Activated T-helper 2 cell treated with anti-CD3 and anti-CD28 coated beads, Interferon-gamma antibody, Interleukin-2, Interleukin-4, amounts not matched to agents 10 μg/mL and 5 μg/mL and 100 μg/mL, durations not matched to agents 14 hours and 24 hours and 36 hours (primary cell): ENCODE measurements around the gene GRK3. TPM values are rescaled to one million over a fixed set of nuclear protein-coding genes. Genes with fewer than 3 reads are reported as not detected.
A peak's percentile ranks its signal among the peaks of the same experiment; 100 is the strongest.

Source experiments
- DNase-seq: peaks from one replicate; pipeline ENCODE4 v3.0.0; 2021; ENCODE audit warnings: low spot score
- H3K27ac Mint-ChIP-seq: one replicate; pipeline ENCODE4 v1.8.0; 2021; ENCODE audit warnings: mixed read lengths
- H3K27me3 Mint-ChIP-seq: one replicate; pipeline ENCODE4 v1.8.0; 2021; ENCODE audit warnings: low read depth, mixed read lengths
- H3K36me3 Mint-ChIP-seq: one replicate; pipeline ENCODE4 v1.8.0; 2021; ENCODE audit warnings: low read depth, mixed read lengths
- H3K4me1 Mint-ChIP-seq: one replicate; pipeline ENCODE4 v1.8.0; 2021; ENCODE audit warnings: low read depth, mixed read lengths
- H3K4me3 Mint-ChIP-seq: one replicate; pipeline ENCODE4 v1.8.0; 2021; ENCODE audit warnings: low read depth, mild to moderate bottlenecking, moderate library complexity, mixed read lengths
- H3K9me3 Mint-ChIP-seq: one replicate; pipeline ENCODE4 v1.8.0; 2021; ENCODE audit warnings: mixed read lengths
- intact Hi-C: fragments of 100-400 bp; cut with micrococcal nuclease; formaldehyde crosslinking; loops from one replicate; pipeline ENCODE4 v1.15.1; 2023
- total RNA-seq: library from RNA; stranded (reverse); gene quantifications from 2 replicates; pipeline ENCODE4 v1.2.3, GENCODE V29; 2022

Gene GRK3
- total RNA-seq, 1 donor from 2014 or later, result 60.2 TPM

DNA sequence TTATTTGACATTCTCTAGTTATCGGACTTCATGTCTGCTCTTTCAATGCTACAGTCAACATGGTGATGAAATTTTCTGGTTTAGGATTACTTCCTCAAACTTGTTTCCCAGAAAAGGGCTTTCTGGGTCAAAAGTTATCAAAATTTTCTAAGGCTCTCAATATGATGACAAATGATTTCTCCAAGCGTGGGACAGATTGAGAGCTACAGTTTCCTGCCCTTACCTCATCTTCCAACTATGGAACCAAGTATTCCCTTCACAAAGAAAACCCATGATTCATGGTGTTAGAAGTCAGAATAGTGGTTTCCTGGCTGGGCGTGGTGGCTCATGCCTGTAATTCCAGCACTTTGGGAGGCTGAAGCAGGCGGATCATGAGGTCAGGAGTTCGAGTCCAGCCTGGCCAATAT is 195.4 kb downstream of the GRK3 start:
- DNase-seq, result no peak
- intact Hi-C loops, result no loop called here
- Mint-ChIP-seq H3K36me3 (peaks cover 21% of the 10 kb centered on the region), H3K4me1 (peaks cover 41% of the 10 kb centered on the region), H3K27me3 (no peaks in the 10 kb centered on the region), H3K27ac (no peak overlapping the region), H3K9me3 (no peaks in the 10 kb centered on the region), H3K4me3 (no peak overlapping the region)

DNA sequence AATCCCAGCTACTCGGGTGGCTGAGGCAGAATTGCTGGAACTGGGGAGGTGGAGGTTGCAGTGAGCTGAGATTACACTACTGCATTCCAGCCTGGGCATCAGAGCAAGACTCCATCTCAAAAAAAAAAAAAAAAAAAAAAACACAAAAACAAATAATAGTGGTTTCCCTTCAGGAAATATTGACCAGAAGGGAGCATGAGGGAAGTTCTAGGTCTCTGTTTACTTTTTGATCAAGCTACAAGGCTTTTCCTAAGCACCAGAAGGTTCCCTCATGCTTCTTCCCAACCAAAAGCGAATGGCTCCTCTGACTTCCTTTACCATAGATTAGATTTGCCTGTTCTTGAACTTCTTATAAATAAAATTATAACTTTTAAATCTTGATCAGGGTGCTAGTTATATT is 195.8 kb downstream of the GRK3 start:
- Mint-ChIP-seq H3K27me3 (no peaks in the 10 kb centered on the region), H3K9me3 (no peaks in the 10 kb centered on the region), H3K36me3 (peaks cover 22% of the 10 kb centered on the region), H3K27ac (no peak overlapping the region), H3K4me1 (peaks cover 41% of the 10 kb centered on the region), H3K4me3 (no peak overlapping the region)
- DNase-seq, result no peak
- intact Hi-C loops, result no loop called here

DNA sequence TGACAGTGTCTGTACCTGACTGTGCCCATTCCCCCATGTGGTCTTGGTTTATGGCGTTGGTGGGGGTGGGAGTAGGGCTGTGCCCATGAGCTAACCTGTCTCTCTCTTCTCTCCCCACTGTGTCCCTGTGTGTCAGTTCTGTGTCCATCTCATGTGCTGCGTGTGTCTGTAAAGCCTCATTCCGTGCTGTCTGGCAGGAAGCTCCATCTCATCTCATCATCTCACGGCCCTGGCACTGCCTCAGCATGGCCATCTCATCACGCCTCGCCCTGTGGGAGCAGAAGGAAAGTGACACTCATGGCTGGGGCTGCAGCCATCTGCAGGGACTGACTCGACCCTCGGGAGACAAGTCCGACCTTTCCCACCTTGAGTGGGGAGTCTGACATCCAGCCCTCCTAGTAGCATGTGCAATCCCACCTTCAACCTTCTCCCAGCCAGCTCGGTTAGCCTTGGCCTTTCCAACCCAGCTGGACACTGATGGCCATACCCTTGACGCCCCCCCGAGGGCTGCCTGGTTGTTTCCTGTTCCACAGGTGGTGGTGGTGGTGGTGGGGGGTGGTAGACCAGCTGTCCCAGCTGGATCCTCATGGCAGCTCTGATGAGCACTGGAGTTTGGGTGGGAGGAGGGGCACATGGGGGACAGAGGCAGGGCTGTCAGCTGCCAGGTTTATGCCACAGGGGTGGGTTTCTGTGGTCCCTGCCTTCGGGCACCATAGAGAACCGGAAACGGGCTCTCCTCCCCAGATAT is 196.5 kb downstream of the GRK3 start:
- H3K9me3 Mint-ChIP-seq, result peaks cover 4% of the 10 kb centered on the region
- no peak overlapping the region for H3K4me3 Mint-ChIP-seq
- H3K27me3 Mint-ChIP-seq, result no peaks in the 10 kb centered on the region
- peaks cover 22% of the 10 kb centered on the region for H3K36me3 Mint-ChIP-seq
- intact Hi-C loops, result no loop called here
- peaks cover 36% of the 10 kb centered on the region for H3K4me1 Mint-ChIP-seq
- DNase-seq, result no peak
- no peak overlapping the region for H3K27ac Mint-ChIP-seq

DNA sequence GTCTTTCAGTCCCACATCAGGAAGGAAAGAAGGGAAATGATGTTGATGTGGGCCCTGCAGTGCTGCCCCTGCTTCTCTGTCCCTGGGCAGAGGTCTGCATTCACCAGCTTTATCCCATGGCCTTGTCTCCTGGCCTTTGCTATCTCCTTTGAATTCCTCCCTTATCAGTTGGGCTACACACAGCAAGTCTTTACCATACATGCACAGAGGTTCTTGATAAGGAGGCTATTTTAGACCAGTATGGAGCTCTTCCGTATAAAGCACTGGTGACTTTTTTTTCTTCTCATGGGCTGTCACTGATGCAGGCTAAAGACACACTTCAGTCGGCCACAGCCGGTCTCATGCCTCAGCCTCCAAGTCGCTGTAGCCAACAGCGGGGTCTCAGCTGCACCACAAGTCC is 197.7 kb downstream of the GRK3 start:
- Mint-ChIP-seq H3K9me3 (peaks cover 16% of the 10 kb centered on the region), H3K4me1 (peaks cover 36% of the 10 kb centered on the region), H3K27me3 (no peaks in the 10 kb centered on the region), H3K36me3 (peaks cover 31% of the 10 kb centered on the region), H3K27ac (no peak overlapping the region), H3K4me3 (no peak overlapping the region)
- intact Hi-C loops, result no loop called here
- DNase-seq, result no peak

DNA sequence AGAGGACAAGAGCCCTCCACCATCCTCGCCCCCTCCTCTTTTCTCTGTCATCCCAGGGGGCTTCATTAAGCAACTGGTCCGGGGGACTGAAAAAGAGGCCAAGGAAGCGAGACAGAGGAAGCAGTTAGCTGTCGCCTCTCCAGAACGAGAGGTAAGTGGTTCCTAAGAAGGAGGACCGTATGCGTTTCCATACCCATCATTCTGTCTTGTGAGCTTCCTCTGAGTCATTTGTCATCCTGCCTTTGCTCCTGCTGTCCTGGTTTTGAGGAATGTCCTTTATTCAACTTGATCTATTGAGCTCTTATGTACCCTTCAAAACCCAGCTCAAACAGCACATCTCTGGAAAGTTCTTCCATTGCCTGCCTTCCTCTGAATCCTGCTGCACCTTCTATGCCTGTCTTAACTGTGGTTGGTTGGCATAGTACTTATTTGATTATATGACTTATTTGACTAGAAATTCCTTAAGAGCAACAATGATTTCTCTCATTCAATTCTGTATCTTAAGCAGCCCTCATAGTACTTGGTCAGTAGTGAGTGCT is 198.8 kb downstream of the GRK3 start:
- Mint-ChIP-seq H3K4me3 (no peak overlapping the region), H3K27ac (no peak overlapping the region), H3K27me3 (no peaks in the 10 kb centered on the region), H3K4me1 (peaks cover 31% of the 10 kb centered on the region), H3K36me3 (peaks cover 43% of the 10 kb centered on the region), H3K9me3 (peaks cover 23% of the 10 kb centered on the region)
- DNase-seq, result no peak
- intact Hi-C loops, result no loop called here

DNA sequence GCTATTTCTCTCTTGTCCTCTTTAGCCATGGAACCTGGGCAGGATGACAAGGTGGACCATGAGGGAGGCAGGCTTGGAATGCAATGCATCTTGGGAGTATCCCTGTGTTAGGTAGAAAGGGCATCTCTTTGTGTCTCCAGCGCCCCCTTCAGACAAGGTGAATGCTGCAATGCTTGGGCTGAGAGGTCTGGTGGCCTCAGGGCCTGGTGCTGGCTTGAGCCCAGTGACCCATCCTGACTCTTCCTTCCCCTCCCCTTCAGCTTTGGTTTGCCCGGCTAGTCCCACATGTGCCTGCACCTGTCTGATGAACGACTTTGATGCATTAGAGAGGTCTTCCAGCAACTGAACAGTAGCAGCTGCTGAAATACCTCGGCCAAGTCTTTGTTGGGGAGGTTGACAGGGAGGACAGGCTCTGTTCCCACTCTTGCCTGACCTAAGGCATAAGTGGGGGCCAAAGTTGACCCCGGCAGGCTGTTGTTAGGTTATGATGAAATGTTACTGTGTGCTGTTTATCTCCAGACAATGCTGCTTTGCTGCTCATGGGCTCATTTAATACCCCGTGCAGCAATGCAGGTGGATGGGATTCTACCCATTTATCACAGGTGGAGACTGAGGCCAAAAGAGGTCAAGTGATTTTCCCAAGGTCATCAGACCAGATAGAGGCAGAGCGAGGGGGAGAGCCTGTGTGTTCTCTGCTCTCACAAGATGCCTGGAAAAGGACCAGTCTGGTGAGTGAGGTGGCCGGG is 200.0 kb downstream of the GRK3 start:
- no peak overlapping the region for H3K4me3 Mint-ChIP-seq
- H3K9me3 Mint-ChIP-seq, result peaks cover 23% of the 10 kb centered on the region
- H3K27me3 Mint-ChIP-seq, result no peaks in the 10 kb centered on the region
- no peak overlapping the region for H3K27ac Mint-ChIP-seq
- no peak for DNase-seq
- intact Hi-C loops, result no loop called here
- H3K36me3 Mint-ChIP-seq, result peaks cover 54% of the 10 kb centered on the region
- peaks cover 32% of the 10 kb centered on the region for H3K4me1 Mint-ChIP-seq

DNA sequence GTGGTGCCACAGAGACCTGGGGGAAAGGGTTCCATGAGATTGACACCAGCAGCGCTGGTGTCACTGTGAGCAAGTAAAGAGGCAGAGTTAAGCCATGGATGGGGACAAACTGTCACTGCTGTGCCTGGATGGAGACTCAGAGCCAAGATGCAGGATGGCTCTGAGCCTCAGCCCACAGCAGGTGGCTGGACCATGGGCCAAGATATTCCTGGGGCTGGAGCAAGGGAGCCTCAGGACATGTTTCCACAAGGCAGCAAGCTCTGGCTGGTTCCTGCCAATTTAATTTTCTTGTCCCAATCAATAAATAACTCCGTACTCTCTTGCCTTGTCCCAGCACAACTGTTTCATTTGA is 200.5 kb downstream of the GRK3 start:
- peaks cover 60% of the 10 kb centered on the region for H3K36me3 Mint-ChIP-seq
- H3K4me3 Mint-ChIP-seq, result no peak overlapping the region
- no peak for DNase-seq
- peaks cover 31% of the 10 kb centered on the region for H3K4me1 Mint-ChIP-seq
- H3K9me3 Mint-ChIP-seq, result peaks cover 23% of the 10 kb centered on the region
- no peaks in the 10 kb centered on the region for H3K27me3 Mint-ChIP-seq
- no peak overlapping the region for H3K27ac Mint-ChIP-seq
- intact Hi-C loops, result no loop called here

DNA sequence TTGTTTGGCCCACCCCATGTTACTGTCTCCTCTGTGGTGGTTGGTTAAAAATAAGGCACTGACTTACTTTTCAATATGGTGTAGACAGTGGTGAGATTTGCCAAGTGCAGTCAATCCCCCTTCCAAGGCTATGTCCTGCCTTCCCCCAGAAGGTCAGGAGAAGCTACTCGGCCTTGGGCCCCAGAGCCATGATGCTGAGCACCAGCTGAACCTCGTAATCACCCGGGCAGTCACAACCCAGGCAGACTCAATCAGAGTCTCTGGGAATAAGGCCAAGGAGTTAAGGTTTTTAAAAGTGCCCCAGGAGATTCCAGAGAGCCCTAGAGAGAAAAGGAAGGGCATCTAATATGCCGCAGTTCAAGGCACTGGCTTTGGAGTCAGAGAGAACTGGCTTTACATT is 201.3 kb downstream of the GRK3 start:
- Mint-ChIP-seq H3K36me3 (peaks cover 67% of the 10 kb centered on the region), H3K27me3 (no peaks in the 10 kb centered on the region), H3K4me1 (peaks cover 30% of the 10 kb centered on the region), H3K9me3 (peaks cover 24% of the 10 kb centered on the region), H3K27ac (no peak overlapping the region), H3K4me3 (no peak overlapping the region)
- no peak for DNase-seq
- intact Hi-C loops, result no loop called here

DNA sequence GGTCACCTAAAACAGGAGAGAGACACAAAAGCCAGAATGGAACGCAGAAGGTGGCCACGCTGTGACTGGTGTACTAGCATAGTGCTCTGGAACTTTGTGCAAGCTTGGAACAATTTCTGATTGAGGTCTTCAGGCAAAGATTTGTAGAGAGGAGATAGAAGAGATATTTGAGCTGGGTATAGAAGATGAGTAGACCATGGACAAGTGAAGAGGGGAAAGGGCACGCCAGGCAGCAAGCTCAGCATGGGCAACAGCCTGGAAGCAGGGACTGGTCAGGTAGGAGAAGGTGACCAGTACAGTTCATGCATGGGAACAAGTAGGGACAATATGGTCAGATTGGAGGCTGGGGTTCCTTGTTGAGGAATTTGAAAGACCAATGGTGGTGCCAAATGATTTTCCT is 201.9 kb downstream of the GRK3 start:
- Mint-ChIP-seq H3K36me3 (peaks cover 73% of the 10 kb centered on the region), H3K9me3 (peaks cover 26% of the 10 kb centered on the region)

DNA sequence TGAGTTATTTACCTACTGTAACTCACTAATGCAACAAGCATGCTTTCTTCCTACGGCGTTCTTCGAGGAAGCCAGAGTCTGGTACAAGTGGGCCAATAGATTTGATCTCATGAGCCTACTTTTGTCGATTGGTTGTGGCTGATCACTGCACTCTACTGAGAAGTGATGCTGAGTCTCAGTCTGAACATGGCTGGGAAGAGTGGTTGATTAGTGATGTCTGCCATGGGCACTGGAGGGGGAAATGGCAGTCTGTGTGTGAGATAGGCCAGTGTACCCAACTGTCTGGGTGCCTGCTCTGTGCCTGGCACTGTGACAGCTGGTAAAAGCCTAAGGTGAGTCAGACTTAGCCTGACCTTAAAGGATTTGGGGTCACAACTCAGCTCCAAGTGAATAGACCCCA is 205.9 kb downstream of the GRK3 start:
- Mint-ChIP-seq H3K4me1 (peaks cover 25% of the 10 kb centered on the region), H3K36me3 (peaks cover 66% of the 10 kb centered on the region)
- intact Hi-C loops, result loop anchor here (5.0 kb wide), 1 partner anchor 323 kb away; no protein-coding TSS in a partner anchor

More for the DNA sequence above, 201.9 kb downstream of the GRK3 start:
- no peak for DNase-seq
- no peaks in the 10 kb centered on the region for H3K27me3 Mint-ChIP-seq
- peaks cover 25% of the 10 kb centered on the region for H3K4me1 Mint-ChIP-seq
- H3K27ac Mint-ChIP-seq, result no peak overlapping the region
- no peak overlapping the region for H3K4me3 Mint-ChIP-seq
- intact Hi-C loops, result no loop called here

DNA sequence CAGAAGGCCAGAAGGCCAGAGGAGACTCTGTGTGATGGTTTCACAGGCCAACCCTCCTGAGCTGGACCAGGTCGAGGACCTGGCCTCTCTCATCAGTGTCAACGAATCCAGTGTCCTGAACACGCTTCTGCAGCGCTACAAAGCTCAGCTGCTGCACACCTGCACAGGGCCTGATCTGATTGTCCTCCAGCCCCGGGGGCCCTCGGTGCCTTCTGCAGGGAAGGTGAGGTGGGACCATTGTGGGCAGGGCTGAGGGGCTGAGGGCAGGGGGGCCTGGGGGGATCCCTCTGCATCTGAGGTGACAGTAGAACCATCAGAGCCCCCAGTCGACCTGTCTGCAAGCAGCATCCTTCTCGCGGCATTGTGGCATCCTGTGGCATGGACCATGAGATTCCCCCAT is 207.8 kb downstream of the GRK3 start:
- Mint-ChIP-seq H3K4me3 (no peak overlapping the region), H3K27ac (peak overlapping the region; percentile 84), H3K4me1 (peaks cover 30% of the 10 kb centered on the region), H3K27me3 (no peaks in the 10 kb centered on the region), H3K9me3 (peaks cover 9% of the 10 kb centered on the region), H3K36me3 (peaks cover 47% of the 10 kb centered on the region)
- intact Hi-C loops, result loop anchor here (2.0 to 5.0 kb wide), 5 partner anchors 21 to 325 kb away; no protein-coding TSS in a partner anchor
- DNase-seq, result no peak

More for the DNA sequence above, 205.9 kb downstream of the GRK3 start:
- Mint-ChIP-seq H3K27me3 (no peaks in the 10 kb centered on the region), H3K27ac (no peak overlapping the region), H3K9me3 (peaks cover 26% of the 10 kb centered on the region), H3K4me3 (no peak overlapping the region)
- DNase-seq, result no peak

DNA sequence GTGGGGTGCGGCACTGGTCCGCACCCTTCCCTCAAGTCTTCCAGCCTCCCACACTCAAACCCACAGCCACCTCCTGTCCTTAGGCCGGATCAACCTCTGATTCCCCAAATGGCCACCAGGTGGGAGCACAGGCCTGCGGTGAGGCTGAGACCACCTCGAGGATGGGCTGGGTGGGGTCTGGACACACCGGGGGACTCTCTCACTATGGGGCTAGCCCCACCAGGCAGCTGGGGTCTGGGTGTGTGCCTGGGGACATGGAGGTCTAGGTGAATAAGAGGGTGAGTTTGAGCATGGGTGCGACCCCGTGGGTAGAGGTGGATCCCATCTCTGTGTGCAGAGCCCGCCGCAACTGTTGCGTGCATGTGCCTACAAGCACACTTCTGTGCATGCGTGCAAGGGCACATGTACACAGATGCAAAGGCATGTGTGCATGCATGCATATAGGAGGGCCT is 210.1 kb downstream of the GRK3 start:
- H3K27me3 Mint-ChIP-seq, result no peaks in the 10 kb centered on the region
- H3K27ac Mint-ChIP-seq, result no peak overlapping the region
- DNase-seq, result no peak
- intact Hi-C loops, result loop anchor here (5.0 kb wide), 1 partner anchor 327 kb away; no protein-coding TSS in a partner anchor
- H3K4me3 Mint-ChIP-seq, result no peak overlapping the region
- H3K36me3 Mint-ChIP-seq, result peaks cover 26% of the 10 kb centered on the region
- peaks cover 4% of the 10 kb centered on the region for H3K9me3 Mint-ChIP-seq
- peaks cover 21% of the 10 kb centered on the region for H3K4me1 Mint-ChIP-seq

DNA sequence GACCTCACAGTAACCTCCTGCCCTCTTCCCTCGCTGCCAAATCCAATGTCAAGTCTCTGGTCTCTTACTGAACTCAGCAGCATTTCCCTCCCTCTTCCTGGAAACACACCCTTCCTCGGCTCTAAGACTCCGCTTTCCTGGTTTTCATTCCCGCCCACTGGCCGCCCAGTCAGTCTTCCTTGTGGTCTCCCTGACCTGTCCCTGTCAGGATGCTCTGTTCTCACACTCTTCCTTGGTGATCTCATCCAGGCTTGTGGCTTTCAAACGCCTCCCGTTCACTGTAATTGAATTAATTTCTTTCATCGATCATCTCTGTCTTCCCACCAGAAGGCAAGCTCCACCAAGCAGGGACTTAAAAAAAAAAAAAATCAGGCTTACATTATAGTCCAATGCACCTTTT is 211.1 kb downstream of the GRK3 start:
- no peak for DNase-seq
- Mint-ChIP-seq H3K4me1 (peaks cover 17% of the 10 kb centered on the region), H3K4me3 (no peak overlapping the region), H3K27ac (no peak overlapping the region), H3K27me3 (no peaks in the 10 kb centered on the region), H3K36me3 (peaks cover 17% of the 10 kb centered on the region), H3K9me3 (peaks cover 4% of the 10 kb centered on the region)
- intact Hi-C loops, result no loop called here
